Activated CD8-positive, alpha-beta memory T cell treated with anti-CD3 and anti-CD28 coated beads, Interleukin-2, amount 50 U/mL, for 1 hour (primary cell): ENCODE results near the gene NHSL2.
"Not testable (repeated sequence)": the region's sequence is repeated elsewhere in the genome, so short reads cannot be mapped to it uniquely, and the experiment has no call there.

ENCODE experiments used
- DNase-seq: peaks from one replicate; pipeline ENCODE4 v3.0.0-alpha.2; 2020; ENCODE audit errors: extremely low read depth

NHSL2 gene

DNA sequence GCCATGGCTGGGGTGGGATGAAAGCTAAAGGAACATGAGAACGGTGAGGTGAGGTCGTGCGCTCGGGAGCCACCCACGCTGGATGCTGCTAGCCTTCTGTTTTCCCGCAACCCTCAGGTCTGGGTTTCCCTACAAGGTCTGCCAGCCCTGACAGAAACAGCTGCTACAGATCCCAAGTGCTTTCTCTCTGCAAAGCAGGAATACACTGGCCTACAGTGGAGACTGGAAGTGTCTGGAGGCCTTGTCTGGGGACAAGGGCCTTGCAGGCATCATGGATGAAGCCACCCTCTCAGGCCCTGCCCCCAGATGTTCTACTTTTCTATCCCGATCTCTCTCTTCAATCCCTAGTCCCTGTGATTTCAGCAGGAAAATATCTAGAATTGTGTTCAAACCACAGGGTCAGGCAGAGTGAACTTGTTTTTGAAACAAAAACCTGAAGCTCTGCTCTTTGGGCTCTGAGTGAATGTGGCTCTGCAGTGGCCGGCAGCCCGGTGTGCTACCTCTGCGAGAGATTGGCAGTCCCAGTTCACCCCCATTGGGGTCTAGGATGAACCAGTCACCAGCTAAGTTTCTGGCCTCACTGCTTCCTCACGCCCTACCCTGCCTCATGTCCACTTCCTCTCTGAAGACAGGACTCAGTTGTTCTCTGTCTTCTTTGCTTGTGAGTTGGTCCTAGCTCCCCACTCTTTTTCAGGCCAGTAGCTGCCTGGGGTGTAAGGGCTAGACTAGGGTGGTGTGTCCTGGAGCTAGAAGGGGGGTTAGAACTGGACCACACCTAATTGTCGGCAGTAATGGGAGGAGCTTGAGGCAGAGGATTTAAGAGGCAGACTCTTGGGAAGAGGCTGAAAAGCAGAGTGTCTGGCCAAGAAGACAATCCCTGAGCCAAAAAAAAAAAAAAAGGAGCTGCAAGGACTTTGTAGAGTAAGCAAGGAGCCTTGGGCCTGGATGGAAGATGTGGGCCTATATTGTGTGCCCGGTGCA is 131.5 kb downstream of the NHSL2 start:
- DNase-seq, result no peak

GRCh38 chrX:72042852-72043248 is 132.2 kb downstream of the NHSL2 start:
- DNase-seq, result no peak

GRCh38 chrX:72043636-72044035 is 133.0 kb downstream of the NHSL2 start:
- no peak for DNase-seq

DNA sequence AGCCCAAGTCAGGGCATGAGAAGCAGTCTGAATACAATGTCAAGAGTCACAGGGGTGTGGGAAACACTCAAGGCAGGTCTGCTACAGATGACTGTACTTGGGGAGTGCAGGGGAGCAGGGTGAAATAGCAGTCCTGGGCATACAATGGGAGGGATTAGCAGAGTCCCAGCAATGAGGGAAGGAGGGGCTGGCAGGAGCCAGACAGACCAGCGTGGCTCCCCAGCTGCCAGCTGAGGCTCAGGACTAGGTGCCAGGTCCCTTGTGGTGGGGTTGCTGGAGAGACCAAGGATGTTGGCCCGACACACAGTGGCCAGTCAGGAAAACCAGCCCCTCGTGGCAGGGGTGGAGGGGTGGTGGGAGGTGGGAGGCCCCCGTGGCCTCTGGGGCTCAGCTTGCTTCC is 134.5 kb downstream of the NHSL2 start:
- no peak for DNase-seq

DNA sequence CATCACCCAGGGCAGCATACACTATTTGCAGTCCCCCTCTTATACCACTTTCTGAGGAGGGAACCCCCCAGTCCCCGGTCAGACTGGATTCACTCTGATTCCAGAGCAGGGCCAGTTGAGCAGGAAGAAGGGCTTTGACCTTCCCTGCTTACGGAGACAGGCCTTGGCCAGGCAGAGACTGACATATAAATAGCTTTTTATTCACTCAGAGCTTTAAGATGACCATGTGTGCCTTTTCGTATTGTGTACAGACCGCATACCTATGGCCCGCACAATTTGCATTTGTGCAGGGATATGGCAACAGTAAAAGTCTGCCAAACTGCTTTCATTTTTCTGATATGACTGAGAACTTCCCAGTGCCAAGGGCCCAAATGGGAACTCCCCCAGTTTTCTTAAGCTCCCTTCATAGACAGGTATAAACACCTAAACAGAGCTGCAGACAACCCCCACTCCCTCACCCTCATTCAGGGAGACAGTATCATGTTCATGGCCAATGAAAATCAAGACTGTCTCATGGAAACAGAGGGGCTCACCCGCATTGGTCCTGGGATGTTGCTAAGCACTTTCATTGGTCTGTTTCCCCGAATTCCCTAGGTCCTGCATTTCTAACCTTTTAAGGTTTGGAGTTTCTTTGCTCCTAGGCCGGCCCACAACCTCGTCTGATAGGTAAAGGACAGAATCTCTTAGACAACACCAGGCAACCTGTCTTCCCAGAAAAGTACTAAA is 135.1 kb downstream of the NHSL2 start:
- no peak for DNase-seq

DNA sequence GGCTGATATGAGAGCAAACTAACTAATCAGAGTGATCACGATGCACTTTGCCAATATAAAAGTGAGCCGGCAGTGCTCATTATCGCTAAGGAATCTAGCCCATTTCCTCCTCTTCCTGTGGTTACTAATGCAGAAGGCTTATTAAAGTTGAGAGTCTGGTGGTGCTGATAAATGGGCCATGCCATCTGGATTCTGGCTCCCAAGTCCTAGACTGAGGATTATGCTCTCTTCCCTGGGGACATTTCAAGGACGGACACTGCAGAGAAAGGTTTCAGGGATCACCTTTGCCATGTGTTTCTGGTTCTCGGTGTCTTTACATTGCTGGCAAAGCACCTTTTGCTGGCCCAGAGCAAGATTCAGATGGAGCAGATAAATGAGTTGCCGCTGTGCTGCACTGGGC is 135.8 kb downstream of the NHSL2 start:
- DNase-seq, result no peak

- no peak for DNase-seq
Measured at GRCh38 chrX:72048510-72049455, 138.1 kb downstream of the NHSL2 start.

- no peak for DNase-seq
Measured at GRCh38 chrX:72050011-72050410, 139.4 kb downstream of the NHSL2 start.

DNA sequence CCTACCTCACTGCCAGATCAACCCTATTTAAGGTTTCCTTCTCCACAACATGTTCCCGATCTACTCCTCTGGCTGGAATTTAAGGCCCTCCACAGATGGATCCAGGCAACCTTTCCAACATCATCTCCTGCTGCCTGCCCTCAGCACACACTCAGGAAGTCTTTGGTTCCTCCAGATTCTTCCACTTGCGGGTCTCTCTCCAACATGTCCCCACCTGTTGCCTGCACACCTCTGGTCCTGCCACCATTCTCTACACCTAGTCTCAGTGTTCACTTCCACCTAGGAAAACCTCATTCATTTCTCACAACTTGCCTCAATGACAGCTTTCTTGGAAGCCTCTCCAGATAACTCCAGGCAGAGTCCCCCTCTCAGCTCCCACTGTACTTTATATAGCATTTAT is 140.9 kb downstream of the NHSL2 start:
- DNase-seq, result no peak

DNA sequence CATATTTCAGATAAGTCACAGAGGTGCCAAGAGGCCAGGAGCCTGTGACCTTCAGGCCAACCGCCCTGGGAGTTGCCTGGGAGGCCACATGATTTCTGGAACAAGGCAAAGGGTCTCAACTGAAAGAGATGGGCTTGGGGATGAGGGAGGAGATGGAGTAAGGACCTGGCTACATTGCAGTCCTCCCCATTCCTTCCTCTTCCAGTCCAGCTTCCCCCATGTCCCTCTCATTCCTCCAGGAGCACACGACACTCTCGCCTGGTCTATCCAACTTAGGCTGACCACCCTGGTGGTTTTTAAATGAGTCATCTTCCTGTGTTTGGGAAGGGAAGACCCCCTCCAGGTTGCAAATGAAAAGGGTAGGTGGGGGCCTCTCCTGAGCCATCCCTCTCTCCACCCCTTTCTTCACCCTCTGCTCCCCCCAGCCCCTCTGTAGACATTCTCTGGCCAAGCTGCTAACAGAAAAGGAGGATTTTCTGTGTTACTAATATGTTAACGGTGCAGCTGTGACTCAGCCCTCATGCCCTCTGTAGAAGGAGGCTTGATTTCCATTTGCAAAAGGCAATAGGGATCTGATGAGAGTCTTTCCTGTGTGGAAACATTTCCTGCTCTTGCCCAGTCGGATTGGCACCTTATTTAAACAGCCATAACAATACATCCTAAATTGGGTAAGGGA is 141.9 kb downstream of the NHSL2 start:
- DNase-seq, result no peak

DNA sequence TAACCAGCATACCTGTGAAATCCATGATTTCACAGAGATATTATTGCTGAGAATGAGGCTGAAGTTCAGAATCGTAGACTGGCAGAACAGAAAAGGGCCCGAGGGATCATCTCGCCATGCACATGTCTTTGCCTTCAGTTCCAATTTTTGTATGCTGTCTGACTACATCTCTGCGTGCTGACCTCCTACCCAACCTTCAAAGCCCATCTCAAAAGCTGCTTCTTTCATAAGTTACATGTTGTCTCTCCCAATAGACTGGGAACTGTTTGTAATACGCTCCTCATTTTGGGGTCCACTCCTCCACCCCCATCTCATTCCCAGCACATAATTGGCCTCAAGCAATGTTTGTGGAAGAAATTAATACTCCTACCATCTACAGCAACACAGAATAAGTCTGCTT is 142.9 kb downstream of the NHSL2 start:
- DNase-seq, result no peak

- DNase-seq, result no peak
Measured at GRCh38 chrX:72054779-72055489, 144.3 kb downstream of the NHSL2 start.

GRCh38 chrX:72057331-72057730 is 146.7 kb downstream of the NHSL2 start:
- no peak for DNase-seq

DNA sequence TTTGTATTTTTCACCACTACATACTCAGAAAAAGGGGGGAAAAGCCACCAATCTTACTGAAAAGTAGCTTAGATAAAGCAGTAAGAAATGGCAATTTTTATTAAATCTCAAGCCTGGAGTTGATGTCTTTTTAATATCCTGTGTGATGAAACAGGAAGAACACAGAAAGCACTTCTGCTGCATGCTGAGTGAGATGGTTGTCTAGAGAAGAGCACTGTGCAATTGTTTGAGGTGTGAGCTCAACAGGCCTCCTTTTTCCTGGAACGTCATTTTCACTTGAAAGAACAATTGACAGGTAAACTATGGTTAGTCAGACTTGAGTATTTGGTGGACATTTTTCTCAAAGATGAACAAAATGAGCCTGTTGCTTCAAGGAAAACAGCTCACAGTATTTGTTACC is 147.2 kb downstream of the NHSL2 start:
- DNase-seq, result no peak

GRCh38 chrX:72058346-72058745 is 147.7 kb downstream of the NHSL2 start:
- DNase-seq, result not testable (repeated sequence)

- no peak for DNase-seq
Measured at GRCh38 chrX:72060196-72060920, 149.7 kb downstream of the NHSL2 start.

- DNase-seq, result no peak
Measured at GRCh38 chrX:72060921-72061490, 150.4 kb downstream of the NHSL2 start.

DNA sequence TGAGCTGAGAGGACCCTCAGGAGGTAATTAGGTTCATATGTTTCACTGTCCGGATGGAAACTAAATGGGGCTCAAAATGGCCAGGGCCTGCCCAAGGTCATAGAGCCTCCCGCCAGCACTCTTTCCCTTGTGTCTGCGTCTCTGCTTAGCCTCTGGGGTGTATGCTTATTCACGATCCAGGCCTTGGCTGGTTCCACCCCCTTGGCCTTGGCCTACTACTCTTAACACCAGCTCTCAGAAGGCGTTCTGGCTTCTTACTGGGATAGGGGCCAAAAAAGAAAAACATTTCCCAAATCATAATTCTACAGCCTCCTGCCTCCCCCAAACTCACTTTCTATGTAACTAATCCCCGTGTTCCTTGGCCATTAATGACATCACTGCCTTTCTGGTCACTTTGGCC is 152.3 kb downstream of the NHSL2 start:
- DNase-seq, result no peak

GRCh38 chrX:72069350-72070160 is 158.9 kb downstream of the NHSL2 start:
- no peak for DNase-seq
